MM.1S (cell line): ENCODE results near the gene CIB4.

Experiments
- DNase-seq: peaks from one replicate; pipeline ENCODE4 v3.0.0-alpha.2; 2015
- H2AFZ ChIP-seq: fragments of 300-600 bp; sonication (generic); 2 replicates; pipeline ENCODE4 v1.6.0; 2016; ENCODE audit warnings: antibody characterized with exemption, low read length
- H3F3A ChIP-seq: fragments of 300-600 bp; sonication (generic); 2 replicates; pipeline ENCODE4 v1.6.1; 2016; ENCODE audit warnings: mild to moderate bottlenecking, antibody characterized with exemption, low read length, moderate library complexity, mixed read lengths; ENCODE audit not compliant: insufficient read depth
- H3K27ac ChIP-seq: fragments of 300-600 bp; sonication (generic); 2 replicates; pipeline ENCODE4 v1.5.1; 2016; ENCODE audit warnings: mild to moderate bottlenecking, low read length
- H3K27me3 ChIP-seq: fragments of 300-600 bp; sonication (generic); replicated peaks from 2 replicates; pipeline ENCODE4 v1.6.0; 2016; ENCODE audit warnings: low read length; ENCODE audit not compliant: insufficient read depth
- H3K36me3 ChIP-seq: fragments of 300-600 bp; sonication (generic); replicated peaks from 2 replicates; pipeline ENCODE4 v1.6.1; 2016; ENCODE audit warnings: mild to moderate bottlenecking, low read length, mixed read lengths; ENCODE audit not compliant: insufficient read depth
- H3K4me1 ChIP-seq: fragments of 300-600 bp; sonication (generic); 2 replicates; pipeline ENCODE4 v1.6.1; 2016; ENCODE audit warnings: low read length, mixed read lengths
- H3K4me2 ChIP-seq: fragments of 300-600 bp; sonication (generic); 2 replicates; pipeline ENCODE4 v1.6.0; 2016; ENCODE audit warnings: low read depth, low read length
- H3K4me3 ChIP-seq: fragments of 300-600 bp; sonication (generic); 2 replicates; pipeline ENCODE4 v1.5.1; 2016; ENCODE audit warnings: low read length, mixed read lengths
- H3K79me2 ChIP-seq: fragments of 300-600 bp; sonication (generic); 2 replicates; pipeline ENCODE4 v1.6.1; 2016; ENCODE audit warnings: mixed run types, low read length, mixed read lengths
- H3K9ac ChIP-seq: fragments of 300-600 bp; sonication (generic); 2 replicates; pipeline ENCODE4 v1.6.1; 2016; ENCODE audit warnings: low read length, mixed read lengths
- H3K9me2 ChIP-seq: fragments of 300-600 bp; sonication (generic); replicated peaks from 2 replicates; pipeline ENCODE4 v1.6.1; 2016; ENCODE audit warnings: mild to moderate bottlenecking, low read length, mixed read lengths; ENCODE audit not compliant: insufficient read depth
- H3K9me3 ChIP-seq: fragments of 300-600 bp; sonication (generic); replicated peaks from 2 replicates; pipeline ENCODE4 v1.6.1; 2016; ENCODE audit warnings: mild to moderate bottlenecking, low read length, mixed read lengths; ENCODE audit not compliant: insufficient read depth
- H4K20me1 ChIP-seq: fragments of 300-600 bp; sonication (generic); 2 replicates; pipeline ENCODE4 v1.6.1; 2016; ENCODE audit warnings: mild to moderate bottlenecking, low read length, moderate library complexity, mixed read lengths; ENCODE audit not compliant: insufficient read depth
- CTCF ChIP-seq: fragments of 300-600 bp; sonication (generic); IDR thresholded peaks from 2 replicates; pipeline ENCODE4 v1.5.1; 2016; ENCODE audit warnings: antibody characterized with exemption, low read length, mixed read lengths
- EZH2 ChIP-seq: fragments of 300-600 bp; sonication (generic); optimal IDR thresholded peaks from 2 replicates; pipeline ENCODE3; 2017; ENCODE audit warnings: low read depth, mild to moderate bottlenecking, antibody characterized with exemption, low read length, mixed read lengths
- EZH2phosphoT487 ChIP-seq: fragments of 300-600 bp; sonication (generic); IDR thresholded peaks from 2 replicates; pipeline ENCODE4 v1.6.1; 2018; ENCODE audit warnings: antibody characterized with exemption, low read length

Gene CIB4

GRCh38 chr2:26685989-26686839, 45.0 kb upstream of the CIB4 start:
- Histone ChIP-seq H3K27me3 (peaks cover 60% of the 10 kb centered on the region), H3K4me2 (no peak overlapping the region), H3K9me2 (no peaks in the 10 kb centered on the region), H2AFZ (no peak overlapping the region), H3K9ac (no peak overlapping the region), H3K36me3 (no peaks in the 10 kb centered on the region), H3K9me3 (no peaks in the 10 kb centered on the region), H4K20me1 (no peaks in the 10 kb centered on the region), H3K79me2 (no peaks in the 10 kb centered on the region), H3K27ac (no peak overlapping the region), H3K4me3 (no peak overlapping the region), H3F3A (no peaks in the 10 kb centered on the region), H3K4me1 (no peaks in the 10 kb centered on the region)
- no peak for DNase-seq
- TF ChIP-seq EZH2phosphoT487: no peak
- TF ChIP-seq CTCF: no peak
- no peak for TF ChIP-seq EZH2

GRCh38 chr2:26685341-26685740, 44.2 kb upstream of the CIB4 start:
- no peak overlapping the region for H3K4me3 ChIP-seq
- H3K4me1 ChIP-seq: no peaks in the 10 kb centered on the region
- TF ChIP-seq EZH2phosphoT487: no peak
- no peak for TF ChIP-seq EZH2
- TF ChIP-seq CTCF: no peak
- no peak overlapping the region for H3K4me2 ChIP-seq
- DNase-seq: no peak
- H3F3A ChIP-seq: no peaks in the 10 kb centered on the region
- no peaks in the 10 kb centered on the region for H3K36me3 ChIP-seq
- H3K79me2 ChIP-seq: no peaks in the 10 kb centered on the region
- no peaks in the 10 kb centered on the region for H3K9me2 ChIP-seq
- H2AFZ ChIP-seq: no peak overlapping the region
- H3K9ac ChIP-seq: no peak overlapping the region
- no peaks in the 10 kb centered on the region for H3K9me3 ChIP-seq
- H3K27me3 ChIP-seq: peaks cover 64% of the 10 kb centered on the region
- no peaks in the 10 kb centered on the region for H4K20me1 ChIP-seq
- no peak overlapping the region for H3K27ac ChIP-seq

GRCh38 chr2:26683583-26683982, 42.4 kb upstream of the CIB4 start:
- Histone ChIP-seq H4K20me1 (no peaks in the 10 kb centered on the region), H3K27ac (no peak overlapping the region), H3K9ac (no peak overlapping the region), H3K27me3 (peaks cover 78% of the 10 kb centered on the region), H2AFZ (no peak overlapping the region), H3K4me3 (no peak overlapping the region), H3K4me2 (no peak overlapping the region), H3F3A (no peaks in the 10 kb centered on the region), H3K4me1 (no peaks in the 10 kb centered on the region), H3K9me3 (no peaks in the 10 kb centered on the region), H3K79me2 (no peaks in the 10 kb centered on the region), H3K9me2 (no peaks in the 10 kb centered on the region), H3K36me3 (no peaks in the 10 kb centered on the region)
- no peak for DNase-seq
- TF ChIP-seq EZH2 (no peak), EZH2phosphoT487 (no peak), CTCF (no peak)
